Measurements from ENCODE around the gene ERG.

Gene ERG

GRCh38 chr21:38388203-38388602 lies 110.1 kb downstream of the ERG start:
- Histone ChIP-seq H2AFZ (no peak overlapping the region), H3K4me2 (ENCODE audit: low read length) (no peak overlapping the region), H3K27me3 (ENCODE audit: control insufficient read depth, insufficient read depth, low read length) (no peaks in the 10 kb centered on the region), H3K9me3 (ENCODE audit: control insufficient read depth, low read length) (no peaks in the 10 kb centered on the region), H3K79me2 (no peaks in the 10 kb centered on the region), H3K36me3 (ENCODE audit: control insufficient read depth, insufficient read depth, low read length) (no peaks in the 10 kb centered on the region), H3K9ac (no peak overlapping the region), H3K27ac (no peak overlapping the region), H3K4me1 (no peaks in the 10 kb centered on the region), H3K4me3 (ENCODE audit: low read depth, low read length) (no peak overlapping the region)
- TF ChIP-seq CTCF (IDR thresholded peaks at IDR 0.05): no peak

GRCh38 chr21:38386967-38387366 lies 111.3 kb downstream of the ERG start:
- H3K9me3 ChIP-seq (ENCODE audit: control insufficient read depth, low read length): no peaks in the 10 kb centered on the region
- H3K4me2 ChIP-seq (ENCODE audit: low read length): no peak overlapping the region
- H3K27me3 ChIP-seq (ENCODE audit: control insufficient read depth, insufficient read depth, low read length): no peaks in the 10 kb centered on the region
- H3K79me2 ChIP-seq: no peaks in the 10 kb centered on the region
- H3K9ac ChIP-seq: no peak overlapping the region
- H3K4me1 ChIP-seq: no peaks in the 10 kb centered on the region
- no peak overlapping the region for H3K4me3 ChIP-seq (ENCODE audit: low read depth, low read length)
- no peak overlapping the region for H2AFZ ChIP-seq
- no peaks in the 10 kb centered on the region for H3K36me3 ChIP-seq (ENCODE audit: control insufficient read depth, insufficient read depth, low read length)
- H3K27ac ChIP-seq: no peak overlapping the region
- TF ChIP-seq CTCF (IDR thresholded peaks at IDR 0.05): no peak

- no peak overlapping the region for H3K9ac ChIP-seq
- H3K4me2 ChIP-seq (ENCODE audit: low read length): no peak overlapping the region
- H3K9me3 ChIP-seq (ENCODE audit: control insufficient read depth, low read length): no peaks in the 10 kb centered on the region
- H3K27me3 ChIP-seq (ENCODE audit: control insufficient read depth, insufficient read depth, low read length): no peaks in the 10 kb centered on the region
- no peak for TF ChIP-seq CTCF (IDR thresholded peaks at IDR 0.05)
- no peak overlapping the region for H3K27ac ChIP-seq
- H3K4me1 ChIP-seq: no peaks in the 10 kb centered on the region
- no peak overlapping the region for H2AFZ ChIP-seq
- H3K36me3 ChIP-seq (ENCODE audit: control insufficient read depth, insufficient read depth, low read length): no peaks in the 10 kb centered on the region
- H3K4me3 ChIP-seq (ENCODE audit: low read depth, low read length): no peak overlapping the region
- H3K79me2 ChIP-seq: no peaks in the 10 kb centered on the region
These were observed 112.7 kb downstream of the ERG start for GRCh38 chr21:38385427-38386175.

- no peaks in the 10 kb centered on the region for H3K36me3 ChIP-seq (ENCODE audit: control insufficient read depth, insufficient read depth, low read length)
- H3K4me3 ChIP-seq (ENCODE audit: low read depth, low read length): no peak overlapping the region
- H3K27ac ChIP-seq: no peak overlapping the region
These were observed 113.4 kb downstream of the ERG start for GRCh38 chr21:38384675-38385426.

More at GRCh38 chr21:38384675-38385426, 113.4 kb downstream of the ERG start:
- Histone ChIP-seq H3K9ac (no peak overlapping the region), H3K9me3 (ENCODE audit: control insufficient read depth, low read length) (no peaks in the 10 kb centered on the region), H3K27me3 (ENCODE audit: control insufficient read depth, insufficient read depth, low read length) (no peaks in the 10 kb centered on the region), H2AFZ (no peak overlapping the region), H3K4me1 (no peaks in the 10 kb centered on the region), H3K4me2 (ENCODE audit: low read length) (no peak overlapping the region), H3K79me2 (no peaks in the 10 kb centered on the region)
- no peak for TF ChIP-seq CTCF (IDR thresholded peaks at IDR 0.05)

Measured in parathyroid adenoma (tissue), 2 donors.